Esophagus muscularis mucosa (tissue), 4 donors: Measurements from ENCODE around the gene PTPRN2. TPM values are rescaled to one million over a fixed set of nuclear protein-coding genes. Genes with fewer than 3 reads are reported as not detected.

Experiments
- DNase-seq: peaks from one replicate; pipeline ENCODE4 v3.0.0-alpha.2; 2017; ENCODE audit errors: extremely low spot score
- H3K27ac ChIP-seq, 4 donors: fragments of 200-600 bp; sonication (generic); replicated peaks in 1 of 4; 1 replicate in 3 of 4; 2 replicates in 1 of 4; pipeline ENCODE4 v1.5.1; 2016 to 2019; ENCODE audit warnings: mild to moderate bottlenecking in 1 of 4
- H3K27me3 ChIP-seq, 4 donors: fragments of 200-600 bp; sonication (generic); one replicate each; pipeline versions ENCODE4 v1.5.1 to v1.6.0; 2016 to 2019
- H3K36me3 ChIP-seq, 4 donors: fragments of 200-600 bp; sonication (generic); one replicate each; pipeline ENCODE4 v1.5.1; 2016 to 2019
- H3K4me1 ChIP-seq, 4 donors: fragments of 200-600 bp; sonication (generic); one replicate each; pipeline ENCODE4 v1.5.1; 2016 to 2019
- H3K4me3 ChIP-seq, 4 donors: fragments of 200-600 bp; sonication (generic); 1 replicate in 2 of 4; 2 replicates in 2 of 4; pipeline ENCODE4 v1.5.1; 2016 to 2019; ENCODE audit warnings: mild to moderate bottlenecking in 4 of 4, moderate library complexity in 1 of 4
- H3K9me3 ChIP-seq, 4 donors: fragments of 200-600 bp; sonication (generic); 1 replicate in 3 of 4; 2 replicates in 1 of 4; pipeline ENCODE4 v1.5.1; 2016 to 2019
- EP300 ChIP-seq: sonication (generic); formaldehyde crosslinking; IDR thresholded peaks from one replicate; pipeline ENCODE4 v1.6.1; 2017; ENCODE audit warnings: antibody characterized with exemption
- POLR2A ChIP-seq: fragments of 450-650 bp; IDR thresholded peaks from one replicate; pipeline ENCODE4 v1.6.1; 2017; ENCODE audit warnings: antibody characterized with exemption, moderate library complexity, mild to moderate bottlenecking, low read depth
- POLR2AphosphoS5 ChIP-seq, 2 donors: sonication (generic); formaldehyde crosslinking; IDR thresholded peaks; one replicate each; pipeline ENCODE4 v1.6.1; 2017; ENCODE audit warnings: antibody characterized with exemption in 2 of 2
- WGBS: methylation state at CpG from one replicate; pipeline ENCODE4 v1.1.5; 2018; 5-methylcytosine and 5-hydroxymethylcytosine counted together
- intact Hi-C: fragments of 100-400 bp; cut with DNase I; formaldehyde crosslinking; loops from one replicate; pipeline ENCODE4 v1.15.1; 2023
- total RNA-seq, 4 donors: library from RNA; depleted of rRNA; stranded (reverse); fragments of >200 nt; gene quantifications; one replicate each; pipeline versions ENCODE4 v1.1.0 to v1.2.1, GENCODE V29; 2016
- TF ChIP-seq, protein P1 (sequence below), 3 experiments: fragments of 200-600 bp in 2 of 3; fragments of 450-650 bp in 1 of 3; sonication (generic) in 2 of 3; IDR thresholded peaks; one replicate each; pipeline ENCODE4 v1.5.1; 2017 to 2019; ENCODE audit warnings: antibody characterized with exemption in 3 of 3, mild to moderate bottlenecking in 2 of 3, moderate library complexity in 1 of 3

Gene PTPRN2
- total RNA-seq, 4 donors from 2014 or later: 2.1 to 3.1 (median 3.1) TPM

DNA sequence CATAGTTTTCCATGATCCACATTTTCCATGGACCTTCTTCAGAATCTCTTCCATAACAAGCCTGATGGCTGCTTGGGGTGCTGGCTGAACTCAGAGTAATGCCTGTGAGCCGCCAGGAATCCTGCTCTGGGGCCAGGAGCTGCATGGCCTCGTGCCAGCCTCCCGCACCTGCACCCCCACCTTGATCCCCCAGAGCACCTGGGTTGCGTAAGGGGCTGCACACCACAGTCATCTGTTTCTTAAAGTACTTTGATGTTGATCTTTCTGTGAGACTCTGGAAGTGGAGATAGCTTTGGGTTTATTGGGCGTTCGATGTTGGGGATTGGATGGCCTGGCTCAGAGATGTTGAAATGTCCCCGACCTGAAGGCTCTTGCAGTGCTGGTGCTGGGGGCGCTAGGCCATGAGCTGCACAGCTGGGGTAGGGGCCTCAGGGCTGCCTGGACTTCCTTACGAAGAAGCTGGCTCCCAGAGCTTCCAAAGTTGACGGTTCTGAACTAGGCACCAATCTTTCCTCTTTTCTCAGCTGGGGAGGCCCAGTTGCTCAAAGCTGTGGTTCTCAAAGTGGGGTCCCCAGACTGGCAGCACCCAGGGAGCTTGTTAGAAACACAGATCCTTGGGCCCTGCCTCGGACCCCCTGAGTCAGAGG is 716.9 kb downstream of the PTPRN2 start:
- H3K27ac ChIP-seq: no peak overlapping the region
- H3K4me1 ChIP-seq: peaks cover 5 to 8% (median 6%) of the 10 kb centered on the region in 4 donors
- WGBS: 87% methylated on average over 10 of the region's 11 CpGs
- H3K27me3 ChIP-seq: peaks cover 0 to 30% (median 3%) of the 10 kb centered on the region in 4 donors
- no peaks in the 10 kb centered on the region for H3K36me3 ChIP-seq
- no peak for DNase-seq
- no peak overlapping the region for H3K4me3 ChIP-seq
- peaks cover 0 to 5% (median 0%) of the 10 kb centered on the region in 4 donors for H3K9me3 ChIP-seq
- intact Hi-C loops: no loop called here
- TF ChIP-seq EP300 (no peak), POLR2AphosphoS5 (IDR thresholded peaks at IDR 0.05) (no peak), POLR2A (no peak)
- TF ChIP-seq, protein P1, sequence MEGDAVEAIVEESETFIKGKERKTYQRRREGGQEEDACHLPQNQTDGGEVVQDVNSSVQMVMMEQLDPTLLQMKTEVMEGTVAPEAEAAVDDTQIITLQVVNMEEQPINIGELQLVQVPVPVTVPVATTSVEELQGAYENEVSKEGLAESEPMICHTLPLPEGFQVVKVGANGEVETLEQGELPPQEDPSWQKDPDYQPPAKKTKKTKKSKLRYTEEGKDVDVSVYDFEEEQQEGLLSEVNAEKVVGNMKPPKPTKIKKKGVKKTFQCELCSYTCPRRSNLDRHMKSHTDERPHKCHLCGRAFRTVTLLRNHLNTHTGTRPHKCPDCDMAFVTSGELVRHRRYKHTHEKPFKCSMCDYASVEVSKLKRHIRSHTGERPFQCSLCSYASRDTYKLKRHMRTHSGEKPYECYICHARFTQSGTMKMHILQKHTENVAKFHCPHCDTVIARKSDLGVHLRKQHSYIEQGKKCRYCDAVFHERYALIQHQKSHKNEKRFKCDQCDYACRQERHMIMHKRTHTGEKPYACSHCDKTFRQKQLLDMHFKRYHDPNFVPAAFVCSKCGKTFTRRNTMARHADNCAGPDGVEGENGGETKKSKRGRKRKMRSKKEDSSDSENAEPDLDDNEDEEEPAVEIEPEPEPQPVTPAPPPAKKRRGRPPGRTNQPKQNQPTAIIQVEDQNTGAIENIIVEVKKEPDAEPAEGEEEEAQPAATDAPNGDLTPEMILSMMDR (IDR thresholded peaks at IDR 0.05): no peak

DNA sequence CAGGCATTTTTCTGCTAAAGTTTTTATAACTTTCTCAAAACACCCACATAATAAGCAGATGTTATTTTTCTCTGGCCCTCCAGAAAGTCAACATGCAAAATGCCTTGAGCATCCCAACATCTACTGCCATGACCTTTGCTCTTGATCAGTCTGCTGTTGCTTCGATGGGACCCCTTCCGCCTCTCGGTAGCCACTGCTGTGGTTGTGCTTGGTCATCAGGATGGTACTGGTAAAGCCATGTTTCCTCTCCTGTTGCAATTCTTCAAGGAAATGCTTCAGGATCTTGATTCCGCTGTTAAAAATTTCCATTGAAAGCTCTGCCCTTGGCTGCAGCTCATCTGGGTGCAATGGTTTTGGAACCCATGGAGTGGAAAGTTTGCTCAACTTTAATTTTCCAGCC is 717.8 kb downstream of the PTPRN2 start:
- H3K36me3 ChIP-seq: no peaks in the 10 kb centered on the region
- WGBS: 100% methylated on average over 4 of the region's 4 CpGs
- H3K27me3 ChIP-seq: peaks cover 0 to 21% (median 0%) of the 10 kb centered on the region in 4 donors
- intact Hi-C loops: no loop called here
- H3K4me3 ChIP-seq: no peak overlapping the region
- DNase-seq: no peak
- no peaks in the 10 kb centered on the region for H3K4me1 ChIP-seq
- H3K27ac ChIP-seq: no peak overlapping the region
- TF ChIP-seq POLR2A (no peak), POLR2AphosphoS5 (IDR thresholded peaks at IDR 0.05) (no peak), EP300 (no peak)
- TF ChIP-seq, protein P1 (IDR thresholded peaks at IDR 0.05): no peak
- peaks cover 0 to 5% (median 0%) of the 10 kb centered on the region in 4 donors for H3K9me3 ChIP-seq

- no peak overlapping the region for H3K27ac ChIP-seq
- no peaks in the 10 kb centered on the region for H3K36me3 ChIP-seq
- 93% methylated on average over 5 of the region's 15 CpGs for WGBS
- H3K9me3 ChIP-seq: peaks cover 0 to 5% (median 0%) of the 10 kb centered on the region in 4 donors
- DNase-seq: no peak
- H3K4me3 ChIP-seq: no peak overlapping the region
- H3K27me3 ChIP-seq: peaks cover 0 to 5% (median 0%) of the 10 kb centered on the region in 4 donors
- intact Hi-C loops: no loop called here
- no peaks in the 10 kb centered on the region for H3K4me1 ChIP-seq
- TF ChIP-seq POLR2AphosphoS5 (IDR thresholded peaks at IDR 0.05): no peak
- TF ChIP-seq EP300: no peak
- TF ChIP-seq POLR2A: no peak
- TF ChIP-seq, protein P1 (IDR thresholded peaks at IDR 0.05): no peak
Measured at GRCh38 chr7:157867685-157868305, 719.8 kb downstream of the PTPRN2 start.

DNA sequence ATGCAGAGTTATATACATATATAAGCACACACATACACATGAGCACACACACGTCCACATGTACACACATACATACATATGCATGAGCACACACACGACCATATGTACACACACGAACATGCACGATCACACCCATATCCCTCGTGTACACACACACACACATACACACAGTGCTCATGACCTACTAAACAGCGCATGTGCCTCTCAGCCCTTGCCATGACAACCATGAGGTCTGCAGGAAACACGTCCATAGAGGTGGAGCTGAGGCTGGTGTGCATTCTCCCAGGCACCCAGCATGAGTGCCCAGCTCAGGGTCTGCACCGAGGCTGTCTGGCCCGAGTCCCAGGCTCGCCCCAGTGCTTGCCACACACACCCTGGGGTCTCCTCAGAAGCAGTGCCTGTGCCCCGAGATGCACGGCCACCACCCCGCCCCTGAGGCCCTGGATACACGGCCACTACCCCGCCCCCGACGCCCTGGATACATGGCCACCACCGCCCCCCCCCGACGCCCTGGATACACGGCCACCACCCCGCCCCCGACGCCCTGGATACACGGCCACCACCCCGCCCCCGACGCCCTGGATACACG is 721.2 kb downstream of the PTPRN2 start:
- H3K9me3 ChIP-seq: peaks cover 0 to 5% (median 0%) of the 10 kb centered on the region in 4 donors
- intact Hi-C loops: no loop called here
- H3K36me3 ChIP-seq: no peaks in the 10 kb centered on the region
- no peak for DNase-seq
- H3K27ac ChIP-seq: no peak overlapping the region
- no peak for TF ChIP-seq POLR2A
- TF ChIP-seq POLR2AphosphoS5 (IDR thresholded peaks at IDR 0.05): no peak
- TF ChIP-seq, protein P1 (IDR thresholded peaks at IDR 0.05): no peak
- no peak for TF ChIP-seq EP300
- H3K4me1 ChIP-seq: no peaks in the 10 kb centered on the region
- 92% methylated on average over 10 of the region's 29 CpGs for WGBS
- no peaks in the 10 kb centered on the region for H3K27me3 ChIP-seq
- no peak overlapping the region for H3K4me3 ChIP-seq
